GM11168 (cell line): Measurements from ENCODE around the gene PLTP.
"Not testable (repeated sequence)": the region's sequence is repeated elsewhere in the genome, so short reads cannot be mapped to it uniquely, and the experiment has no call there.

ENCODE experiments used
- in situ Hi-C: fragments of 300-500 bp; cut with MboI; formaldehyde crosslinking; loops from one replicate; pipeline ENCODE4 v1.12.0; 2022; ENCODE audit warnings: low sequenced_read_pairs; ENCODE audit not compliant: unreplicated experiment

PLTP gene

DNA sequence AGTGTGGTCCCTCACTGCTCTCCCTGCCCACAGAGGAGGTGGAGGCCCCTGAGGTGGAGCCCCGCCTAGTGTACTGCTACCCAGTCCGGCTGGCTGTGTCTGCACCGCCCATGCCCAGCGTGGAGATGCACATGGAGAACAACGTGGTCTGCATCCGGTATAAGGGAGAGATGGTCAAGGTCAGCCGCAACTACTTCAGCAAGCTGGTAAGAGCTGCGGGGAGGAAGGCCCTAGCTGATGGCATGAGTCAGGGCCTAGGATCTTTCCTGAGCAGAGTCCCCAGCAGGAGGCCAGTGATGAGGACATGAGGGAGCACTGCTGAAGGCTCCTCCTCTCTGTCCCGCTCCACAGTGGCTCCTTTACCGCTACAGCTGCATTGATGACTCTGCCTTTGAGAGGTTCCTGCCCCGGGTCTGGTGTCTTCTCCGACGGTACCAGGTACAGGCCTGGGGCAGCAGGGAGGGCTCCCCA lies 33.8 kb upstream of the PLTP start:
- in situ Hi-C loops, result no loop called here

DNA sequence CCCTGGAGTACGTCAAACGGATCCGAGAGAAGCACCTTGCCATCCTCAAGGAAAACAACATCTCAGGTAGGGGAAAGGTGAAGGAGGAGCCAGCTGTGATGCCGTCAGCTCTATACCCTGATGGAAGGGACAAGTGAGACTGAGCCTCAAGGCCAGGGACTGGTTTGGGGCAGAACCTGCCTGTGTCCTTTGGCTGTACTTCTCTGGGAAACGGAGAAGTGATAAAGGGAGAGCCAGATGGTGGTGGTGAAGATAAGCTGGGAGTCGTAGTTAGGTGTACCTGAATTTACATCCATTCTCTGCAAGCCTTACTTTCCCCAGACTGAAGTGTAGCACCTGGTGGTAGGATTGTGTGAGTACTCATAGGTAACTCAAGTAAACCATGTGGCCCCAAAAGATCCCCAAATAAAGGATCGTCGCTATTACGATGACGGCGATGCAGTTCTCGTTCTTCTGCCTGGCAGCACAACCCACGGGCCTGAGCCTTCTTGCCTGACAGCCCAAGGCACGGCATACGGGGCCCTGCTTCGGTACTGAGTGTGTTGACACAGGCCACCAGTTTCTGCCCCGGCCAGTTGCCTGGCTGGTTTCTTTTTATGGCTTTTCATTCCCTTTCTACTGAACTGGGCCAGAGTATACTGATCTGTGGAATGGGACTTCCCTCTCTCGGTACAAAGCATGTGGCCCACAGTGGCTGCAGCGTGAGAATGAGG lies 33.2 kb upstream of the PLTP start:
- in situ Hi-C loops, result no loop called here

DNA sequence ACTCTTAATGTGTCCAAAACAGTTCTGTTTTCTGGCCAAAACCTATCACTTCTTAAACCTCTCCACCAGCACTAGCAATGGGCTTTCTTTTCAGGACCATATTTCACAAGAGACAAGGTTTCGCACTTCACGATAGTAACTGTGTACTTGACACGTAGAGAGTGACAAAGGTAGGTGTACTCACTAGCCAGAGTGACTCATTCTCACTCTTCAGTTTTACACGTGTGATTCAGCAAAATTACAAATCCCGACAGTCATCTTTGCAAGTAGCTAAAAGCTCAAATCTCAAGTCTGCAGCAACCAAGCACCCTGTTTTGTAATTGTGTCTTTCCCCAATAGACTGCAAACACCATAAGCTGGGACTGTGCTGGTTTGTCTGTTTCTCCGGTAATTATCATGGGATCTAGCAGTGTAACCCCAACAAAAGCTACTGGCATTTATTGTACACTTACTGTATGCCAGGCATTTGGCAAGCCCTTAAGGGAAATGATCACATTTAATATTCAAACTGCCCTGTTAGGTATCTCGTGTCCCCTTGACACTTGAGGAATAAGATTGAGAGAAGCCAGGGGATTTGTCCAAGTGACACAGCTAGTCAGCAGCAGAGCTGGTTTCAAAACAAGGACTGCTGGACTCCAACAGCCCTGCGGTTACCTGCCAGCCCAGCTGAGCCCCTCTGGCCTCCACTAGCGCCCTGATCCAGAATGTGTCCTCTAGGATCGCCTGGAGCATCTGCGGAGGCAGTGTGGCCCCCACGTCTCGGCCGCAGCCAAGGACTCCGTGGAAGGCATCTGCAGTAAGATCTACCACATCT lies 32.4 kb upstream of the PLTP start:
- in situ Hi-C loops, result no loop called here

DNA sequence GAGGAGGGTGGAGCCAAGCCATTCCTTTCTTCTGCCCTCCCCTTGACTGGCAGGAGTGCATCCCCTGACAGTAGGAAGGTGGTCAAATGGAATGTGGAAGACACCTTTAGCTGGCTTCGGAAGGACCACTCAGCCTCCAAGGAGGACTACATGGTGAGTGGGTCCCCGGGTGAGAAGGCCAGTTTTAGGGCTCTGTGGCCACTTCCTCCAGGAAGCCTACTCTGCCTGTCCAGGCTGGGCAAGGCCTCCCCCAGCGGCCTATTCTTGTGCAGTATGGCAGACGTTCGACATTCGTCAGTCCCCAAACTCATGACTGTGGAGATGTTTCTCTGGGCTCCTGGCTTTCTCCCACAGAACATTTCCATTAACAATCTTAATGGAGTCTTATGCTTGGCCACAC lies 31.7 kb upstream of the PLTP start:
- in situ Hi-C loops, result no loop called here

DNA sequence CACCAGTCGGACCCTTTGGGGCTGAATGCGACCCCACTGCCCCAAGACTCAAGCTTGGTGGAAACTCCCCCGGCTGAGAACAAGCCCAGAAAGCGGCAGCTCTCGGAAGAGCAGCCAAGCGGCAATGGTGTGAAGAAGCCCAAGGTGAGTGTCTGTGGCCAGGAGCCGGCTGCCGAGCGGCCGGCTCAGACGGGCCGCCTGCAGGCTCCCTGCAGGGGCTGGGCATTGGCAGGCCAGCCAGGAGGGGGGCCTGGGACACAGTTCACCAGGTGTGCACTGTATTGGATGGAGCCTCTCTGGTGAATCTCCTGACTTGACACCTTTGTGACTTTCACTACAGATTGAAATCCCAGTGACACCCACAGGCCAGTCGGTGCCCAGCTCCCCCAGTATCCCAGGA lies 28.5 kb upstream of the PLTP start:
- in situ Hi-C loops, result no loop called here

DNA sequence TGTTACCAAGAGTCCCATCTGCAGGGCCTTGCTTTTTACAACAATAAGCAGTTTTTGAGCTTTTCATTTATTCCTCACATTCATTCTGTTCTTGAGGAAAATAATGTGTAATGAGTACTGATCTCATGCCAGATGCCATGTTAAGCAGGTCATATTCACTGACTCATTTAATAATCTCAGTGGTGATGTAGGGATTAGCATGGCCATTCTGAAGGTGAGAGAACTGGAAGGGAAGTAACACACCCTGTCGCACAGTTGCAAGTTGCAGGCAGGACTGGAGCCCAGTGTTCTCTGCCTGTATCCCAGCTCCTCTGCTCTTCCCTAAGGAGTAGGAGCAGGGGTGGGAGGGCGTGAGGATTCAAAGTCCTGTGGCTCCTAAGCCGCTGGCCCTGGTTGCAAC lies 28.1 kb upstream of the PLTP start:
- in situ Hi-C loops, result no loop called here

DNA sequence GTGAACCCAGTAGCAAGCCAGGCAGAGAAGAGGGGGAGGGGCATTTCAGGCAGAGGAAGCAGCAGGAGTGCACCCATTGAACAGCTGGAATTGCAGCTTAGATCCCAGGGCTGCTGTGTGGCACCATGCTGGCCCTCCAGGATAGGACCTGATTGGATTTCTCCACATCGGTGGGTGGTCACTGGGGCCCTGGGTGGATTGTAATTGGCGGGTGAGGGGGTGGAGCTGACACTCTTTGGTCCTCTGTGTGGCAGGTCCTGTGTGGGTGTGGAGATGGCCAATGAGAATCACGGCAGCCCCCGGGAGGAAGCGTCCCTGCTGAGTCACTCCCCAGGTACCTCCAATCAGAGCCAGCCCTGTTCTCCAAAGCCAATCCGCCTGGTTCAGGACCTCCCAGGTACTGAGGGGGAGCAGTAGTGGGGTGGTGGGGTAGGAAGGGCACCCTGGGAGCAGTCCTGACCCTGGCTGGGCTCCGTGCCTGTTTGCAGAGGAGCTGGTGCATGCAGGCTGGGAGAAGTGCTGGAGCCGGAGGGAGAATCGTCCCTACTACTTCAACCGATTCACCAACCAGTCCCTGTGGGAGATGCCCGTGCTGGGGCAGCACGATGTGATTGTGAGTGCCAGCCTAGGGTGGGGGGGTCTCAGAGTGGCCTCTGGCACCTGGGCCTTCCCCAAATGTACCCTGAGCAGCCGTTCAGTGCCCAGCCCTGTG lies 26.9 kb upstream of the PLTP start:
- in situ Hi-C loops, result no loop called here

DNA sequence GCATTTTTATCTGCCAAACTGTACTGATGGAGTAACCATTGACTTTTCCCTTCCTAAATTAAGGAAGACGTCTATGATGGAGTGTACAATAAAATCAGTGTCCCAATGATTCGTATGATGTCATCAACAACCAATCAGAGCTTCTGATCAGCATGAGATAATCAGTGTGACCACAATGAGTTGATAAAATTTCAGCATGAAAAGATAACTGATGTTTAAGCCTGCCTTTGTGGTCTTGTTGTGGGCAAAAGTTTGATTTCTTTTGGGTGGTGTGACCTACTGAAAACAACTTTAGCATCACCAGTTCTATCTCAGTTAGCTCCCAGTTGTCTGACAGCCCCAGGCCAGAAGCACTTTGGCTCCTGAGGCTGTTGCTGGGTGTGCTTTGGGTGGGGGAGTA lies 25.8 kb upstream of the PLTP start:
- in situ Hi-C loops, result no loop called here

DNA sequence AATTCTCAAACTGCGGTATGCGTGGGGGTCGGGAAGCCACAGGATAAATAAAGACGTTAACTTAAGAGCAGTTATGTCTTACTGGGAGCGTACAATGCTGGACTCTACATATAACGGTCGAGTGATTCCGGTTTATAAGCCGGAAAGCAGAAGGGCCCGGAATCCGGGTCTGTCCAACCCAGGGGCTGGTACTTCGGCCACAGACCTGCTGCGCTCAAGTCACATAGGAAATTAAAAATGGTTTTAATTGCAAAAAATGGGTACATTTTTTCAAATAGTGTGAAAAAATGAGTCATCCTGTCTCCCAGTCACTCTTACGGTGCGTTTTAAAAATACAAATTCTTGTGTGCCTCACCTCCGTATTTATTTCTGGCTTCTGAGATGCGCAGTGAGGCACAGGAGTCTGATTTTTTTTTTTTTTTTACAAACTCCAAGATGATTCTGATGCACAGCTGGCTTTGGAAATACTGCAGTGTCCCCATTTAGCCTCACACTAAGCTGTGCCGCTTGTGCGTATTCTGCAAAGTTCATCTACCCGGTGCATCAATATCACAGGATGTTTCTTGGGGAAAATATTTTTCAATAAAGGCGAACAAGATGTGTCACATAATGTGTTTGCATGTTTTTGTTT lies 23.6 kb upstream of the PLTP start:
- in situ Hi-C loops, result no loop called here

DNA sequence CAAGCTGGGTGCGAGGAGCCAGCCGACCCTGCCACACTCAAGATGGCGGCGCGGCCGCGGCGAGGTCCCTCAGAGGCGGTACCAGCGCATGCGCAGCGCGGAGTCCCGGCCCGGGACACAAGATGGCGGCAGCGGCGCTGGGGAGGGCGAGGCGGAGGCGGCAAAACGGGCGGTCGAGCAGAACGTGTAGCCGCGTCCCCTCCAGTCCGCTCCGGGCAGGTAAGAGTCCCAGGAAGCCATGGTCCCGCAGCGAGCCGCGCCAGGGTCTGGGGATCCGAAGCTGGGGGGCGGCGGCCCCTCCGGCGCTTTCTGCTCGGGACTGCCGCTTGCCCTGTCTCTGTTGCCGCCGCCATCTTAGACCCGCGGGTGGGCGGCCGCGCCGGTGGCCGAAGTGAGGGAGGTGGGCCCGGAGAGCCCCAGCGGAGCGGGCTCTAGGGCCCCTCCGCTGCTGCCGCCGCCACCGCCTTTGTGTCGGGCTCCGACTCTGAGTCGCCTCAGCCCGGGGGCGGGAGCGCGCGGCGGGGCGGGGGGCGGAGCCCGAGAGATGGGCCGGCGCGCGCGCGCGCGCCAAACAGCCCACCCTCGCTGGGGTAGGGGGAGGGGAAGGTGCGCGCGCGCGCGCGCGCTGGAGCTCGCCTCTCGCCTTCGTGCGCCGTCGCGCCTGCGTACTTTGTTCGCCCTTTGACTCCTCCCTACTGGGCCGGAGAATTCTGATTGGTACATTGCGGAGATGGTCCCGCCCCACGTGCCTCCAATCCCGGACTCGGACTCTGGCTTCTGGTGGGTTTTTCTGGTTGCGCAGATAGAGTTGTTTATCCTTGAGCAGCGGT lies 22.8 kb upstream of the PLTP start, which contains the start of gene PCIF1:
TSS of gene PCIF1 (plus strand) at position 98 of the 830 bp plus-strand sequence. CDS start 4,317 bp downstream, outside the sequence.
- in situ Hi-C loops, result no loop called here

DNA sequence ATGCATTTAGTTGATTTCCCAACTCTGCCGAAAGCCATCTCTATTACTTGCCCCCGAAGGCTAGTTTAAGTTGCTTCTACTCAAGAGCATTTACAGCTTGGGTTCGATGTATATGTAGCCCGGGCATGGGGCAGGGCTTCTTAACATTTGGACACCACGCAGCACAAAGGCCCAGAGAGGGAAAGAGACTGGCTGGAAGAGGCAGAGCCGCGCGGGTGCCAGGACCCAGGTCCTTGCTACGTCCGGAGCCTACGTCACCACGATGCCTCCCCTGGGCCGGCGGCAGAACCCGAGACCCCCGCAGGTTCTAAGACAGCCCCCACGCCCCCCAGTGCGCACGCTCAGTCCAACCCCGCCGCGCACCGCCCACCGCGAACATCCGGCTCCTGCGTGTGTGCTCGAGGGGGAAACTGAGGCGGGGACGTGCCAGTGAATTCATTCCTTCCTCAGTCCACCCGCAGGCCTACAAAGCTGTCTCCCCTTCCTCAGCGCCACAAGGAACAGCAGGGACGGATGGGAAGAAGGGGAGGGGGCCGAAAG lies 22.2 kb upstream of the PLTP start:
- in situ Hi-C loops, result no loop called here

DNA sequence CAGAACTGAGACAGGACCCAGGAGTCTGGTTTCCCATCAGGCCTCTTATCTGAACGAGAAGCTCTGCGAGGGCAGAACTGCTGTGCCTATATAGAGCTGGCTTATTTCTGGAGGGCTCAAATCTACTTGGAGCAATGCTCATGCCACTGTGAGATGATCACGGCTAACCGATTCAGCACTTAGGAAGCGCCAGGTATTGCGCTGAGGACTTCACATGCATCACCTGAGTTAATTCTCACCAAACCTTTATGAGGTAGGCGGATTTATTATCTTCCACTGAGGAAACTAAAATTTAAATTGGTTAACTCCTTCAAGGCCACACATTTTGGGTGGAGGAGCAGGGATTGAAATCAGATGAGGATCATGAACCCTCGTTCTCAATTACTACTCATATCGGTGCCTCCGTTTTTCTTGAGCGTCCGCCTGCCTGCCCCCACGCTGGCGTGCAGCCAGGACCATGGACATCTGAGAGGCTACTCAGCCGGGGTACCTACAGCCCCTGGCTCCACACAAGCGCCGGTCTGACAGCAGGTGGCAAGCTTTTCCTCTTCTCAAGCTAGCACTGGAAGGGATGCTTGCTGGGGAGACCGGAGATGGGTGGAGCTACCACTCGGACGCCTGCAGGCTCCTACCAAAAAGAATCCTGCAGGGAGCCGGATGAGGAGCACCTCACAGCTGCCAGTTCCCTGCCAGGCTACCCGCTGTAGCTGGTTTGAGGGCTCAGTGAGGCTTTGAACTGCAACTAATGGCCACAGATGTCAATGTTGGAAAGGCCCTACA lies 21.5 kb upstream of the PLTP start:
- in situ Hi-C loops, result no loop called here

DNA sequence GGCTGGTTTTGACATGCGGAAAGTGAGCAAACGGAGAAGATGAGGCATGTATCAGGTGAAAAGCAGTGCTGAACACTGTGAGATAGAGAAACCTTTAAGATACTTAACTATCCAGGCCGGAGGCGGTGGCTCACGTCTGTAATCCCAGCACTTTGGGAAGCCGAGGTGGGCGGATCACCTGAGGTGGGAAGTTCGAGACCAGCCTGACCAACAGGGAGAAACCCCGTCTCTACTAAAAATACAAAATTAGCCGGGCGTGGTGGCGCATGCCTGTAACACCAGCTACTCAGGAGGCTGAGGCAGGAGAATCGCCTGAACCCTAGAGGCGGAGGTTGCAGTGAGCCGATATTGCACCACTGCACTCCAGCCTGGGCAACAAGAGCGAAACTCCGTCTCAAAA lies 19.7 kb upstream of the PLTP start:
- in situ Hi-C loops, result not testable (repeated sequence)

DNA sequence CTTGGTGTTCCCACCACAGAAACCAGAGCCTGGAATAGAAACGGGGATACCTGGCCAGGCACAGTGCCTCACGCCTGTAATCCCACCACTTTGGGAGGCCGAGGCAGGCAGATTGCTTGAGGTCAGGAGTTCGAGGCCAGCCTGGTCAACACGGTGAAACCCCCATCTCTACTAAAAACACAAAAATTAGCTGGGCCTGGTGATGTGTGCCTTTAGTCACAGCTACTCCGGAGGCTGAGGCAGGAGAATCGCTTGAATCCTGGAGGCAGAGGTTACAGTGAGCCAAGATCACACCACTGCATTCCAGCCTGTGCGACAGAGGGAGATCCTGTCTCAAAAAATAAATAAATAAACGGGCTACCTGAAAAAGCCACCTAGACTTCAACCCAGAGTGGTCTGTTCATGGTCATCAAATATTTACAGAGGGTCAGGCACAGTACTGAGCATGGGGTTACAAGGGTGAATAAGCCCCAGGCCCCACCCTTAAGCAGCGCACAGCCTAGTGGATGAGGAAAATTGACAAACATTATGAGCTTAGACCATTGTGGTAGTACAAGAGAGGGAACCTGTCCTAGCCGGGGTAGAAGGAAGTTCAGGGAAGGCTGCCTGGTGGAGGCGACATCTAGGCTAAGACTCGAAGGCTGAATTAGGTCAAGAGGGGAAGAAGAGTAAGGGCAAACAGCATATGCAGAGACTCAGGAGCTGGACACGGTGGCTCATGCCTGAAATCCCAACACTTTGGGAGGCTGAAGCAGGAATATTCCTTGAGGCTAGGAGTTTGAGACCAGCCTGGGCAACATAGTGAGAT lies 15.3 kb upstream of the PLTP start:
- in situ Hi-C loops, result no loop called here

DNA sequence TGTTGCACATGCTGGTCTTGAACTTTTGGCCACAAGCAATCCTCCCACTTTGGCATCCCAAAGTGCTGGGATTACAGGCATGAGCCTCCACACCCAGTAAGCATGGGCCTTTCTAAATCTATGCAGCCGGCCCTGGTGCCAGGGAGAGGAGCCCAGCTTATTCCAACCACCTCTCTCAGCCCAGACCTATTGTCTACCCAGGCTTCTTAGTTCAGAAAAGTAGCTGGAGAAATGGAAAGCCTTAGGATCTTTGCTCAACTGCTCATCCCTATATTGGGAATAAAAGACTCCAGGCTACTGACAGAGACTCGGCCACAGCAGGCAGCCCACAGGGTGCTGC lies 14.7 kb upstream of the PLTP start:
- in situ Hi-C loops, result no loop called here

DNA sequence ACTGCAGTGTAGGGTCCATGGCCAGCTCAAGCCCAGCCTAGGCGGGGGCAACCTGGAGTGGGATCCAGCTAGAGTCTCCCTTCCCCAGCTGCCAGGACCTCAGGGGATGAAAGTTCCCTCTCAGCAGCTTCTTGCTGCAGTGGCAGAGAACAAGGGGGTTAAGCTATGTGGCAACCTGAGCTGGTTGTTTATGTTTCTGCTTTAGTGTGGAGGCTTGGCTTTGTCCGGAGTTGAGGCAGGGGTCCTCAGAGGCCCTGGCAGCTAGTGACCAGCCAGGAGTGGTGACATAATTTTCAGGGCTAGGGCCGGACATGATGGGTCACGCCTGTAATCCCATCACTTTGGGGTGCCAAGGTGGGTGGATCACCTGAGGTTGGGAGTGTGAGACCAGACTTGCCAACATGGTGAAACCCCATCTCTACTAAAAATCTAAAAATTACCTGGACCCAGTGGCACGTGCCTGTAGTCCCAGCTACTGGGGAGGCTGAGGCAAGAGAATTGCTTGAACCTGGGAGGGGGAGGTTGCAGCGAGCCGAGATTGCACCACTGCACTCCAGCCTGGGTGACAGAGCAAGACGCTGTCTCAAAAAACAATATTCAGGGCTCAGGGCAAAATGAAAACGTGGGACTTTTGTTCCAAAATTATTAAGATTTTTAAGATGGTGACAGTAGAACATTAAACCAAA lies 14.0 kb upstream of the PLTP start:
- in situ Hi-C loops, result no loop called here
